HUES48 (cell line): ENCODE data around the gene FGR.

Source experiments
- H3K27ac ChIP-seq: one replicate; pipeline ENCODE4 v1.7.0; 2013; ENCODE audit warnings: low read depth, low read length, inconsistent platforms
- H3K27me3 ChIP-seq: 2 replicates; pipeline ENCODE4 v1.6.1; 2013; ENCODE audit warnings: mild to moderate bottlenecking, low read length; ENCODE audit not compliant: control insufficient read depth, insufficient read depth
- H3K36me3 ChIP-seq: 2 replicates; pipeline ENCODE4 v1.6.1; 2013; ENCODE audit warnings: low read length; ENCODE audit not compliant: control insufficient read depth, insufficient read depth
- H3K4me1 ChIP-seq: 2 replicates; pipeline ENCODE4 v1.6.1; 2013; ENCODE audit warnings: mild to moderate bottlenecking, low read length; ENCODE audit not compliant: control insufficient read depth, insufficient read depth
- H3K4me3 ChIP-seq: 2 replicates; pipeline ENCODE4 v1.5.1; 2013; ENCODE audit warnings: mild to moderate bottlenecking, low read depth, low read length
- H3K9ac ChIP-seq: 2 replicates; pipeline ENCODE4 v1.6.1; 2013; ENCODE audit warnings: mild to moderate bottlenecking, low read depth, low read length, moderate library complexity
- H3K9me3 ChIP-seq: 2 replicates; pipeline ENCODE4 v1.6.1; 2013; ENCODE audit warnings: low read length; ENCODE audit not compliant: control insufficient read depth, insufficient read depth

Gene FGR

GRCh38 chr1:27590917-27591508 is 44.0 kb downstream of the FGR start:
- Histone ChIP-seq H3K4me1 (peaks cover 42% of the 10 kb centered on the region), H3K27ac (no peak overlapping the region), H3K36me3 (peaks cover 6% of the 10 kb centered on the region; the same call in 1 of the 2 replicates), H3K27me3 (no peaks in the 10 kb centered on the region), H3K9ac (no peak overlapping the region), H3K4me3 (no peak overlapping the region), H3K9me3 (no peaks in the 10 kb centered on the region)

GRCh38 chr1:27589841-27590426 is 45.1 kb downstream of the FGR start:
- Histone ChIP-seq H3K27me3 (no peaks in the 10 kb centered on the region), H3K4me1 (peaks cover 35% of the 10 kb centered on the region), H3K36me3 (peaks cover 6% of the 10 kb centered on the region; the same call in 1 of the 2 replicates), H3K27ac (no peak overlapping the region), H3K9ac (no peak overlapping the region), H3K4me3 (no peak overlapping the region), H3K9me3 (no peaks in the 10 kb centered on the region)

GRCh38 chr1:27589441-27589840 is 45.5 kb downstream of the FGR start:
- no peaks in the 10 kb centered on the region for H3K27me3 ChIP-seq
- H3K4me3 ChIP-seq = no peak overlapping the region
- peaks cover 6% of the 10 kb centered on the region; the same call in 1 of the 2 replicates for H3K36me3 ChIP-seq
- H3K9me3 ChIP-seq = no peaks in the 10 kb centered on the region
- peaks cover 30% of the 10 kb centered on the region for H3K4me1 ChIP-seq
- no peak overlapping the region for H3K9ac ChIP-seq
- H3K27ac ChIP-seq = no peak overlapping the region

- H3K9ac ChIP-seq = no peak overlapping the region
- peaks cover 21% of the 10 kb centered on the region for H3K4me1 ChIP-seq
- no peak overlapping the region for H3K4me3 ChIP-seq
- no peaks in the 10 kb centered on the region for H3K9me3 ChIP-seq
- H3K27ac ChIP-seq = no peak overlapping the region
- H3K27me3 ChIP-seq = no peaks in the 10 kb centered on the region
- H3K36me3 ChIP-seq = peaks cover 6% of the 10 kb centered on the region; the same call in 1 of the 2 replicates
These were observed 46.4 kb downstream of the FGR start for GRCh38 chr1:27588256-27589232.

- H3K4me3 ChIP-seq = no peak overlapping the region
- H3K4me1 ChIP-seq = peaks cover 7% of the 10 kb centered on the region; the same call in 1 of the 2 replicates
- H3K27ac ChIP-seq = no peak overlapping the region
- peaks cover 6% of the 10 kb centered on the region; the same call in 1 of the 2 replicates for H3K36me3 ChIP-seq
- H3K9ac ChIP-seq = no peak overlapping the region
- H3K9me3 ChIP-seq = no peaks in the 10 kb centered on the region
- no peaks in the 10 kb centered on the region for H3K27me3 ChIP-seq
These were observed 49.3 kb downstream of the FGR start for GRCh38 chr1:27585684-27586083.

GRCh38 chr1:27584453-27584852 is 50.5 kb downstream of the FGR start:
- no peaks in the 10 kb centered on the region for H3K4me1 ChIP-seq
- H3K9ac ChIP-seq = no peak overlapping the region
- H3K36me3 ChIP-seq = peaks cover 5% of the 10 kb centered on the region; the same call in 1 of the 2 replicates

GRCh38 chr1:27583479-27583878 is 51.5 kb downstream of the FGR start:
- no peak overlapping the region for H3K4me3 ChIP-seq
- H3K27ac ChIP-seq = no peak overlapping the region
- H3K9me3 ChIP-seq = no peaks in the 10 kb centered on the region
- H3K4me1 ChIP-seq = no peaks in the 10 kb centered on the region
- H3K27me3 ChIP-seq = no peaks in the 10 kb centered on the region
- no peak overlapping the region; the same call in 1 of the 2 replicates for H3K9ac ChIP-seq
- no peaks in the 10 kb centered on the region; the same call in 1 of the 2 replicates for H3K36me3 ChIP-seq

More at GRCh38 chr1:27584453-27584852, 50.5 kb downstream of the FGR start:
- no peak overlapping the region for H3K4me3 ChIP-seq
- H3K9me3 ChIP-seq = no peaks in the 10 kb centered on the region
- no peaks in the 10 kb centered on the region for H3K27me3 ChIP-seq
- no peak overlapping the region for H3K27ac ChIP-seq

GRCh38 chr1:27581823-27582243 is 53.2 kb downstream of the FGR start:
- Histone ChIP-seq H3K4me3 (no peak overlapping the region), H3K27me3 (no peaks in the 10 kb centered on the region), H3K36me3 (no peaks in the 10 kb centered on the region; the same call in 1 of the 2 replicates), H3K27ac (no peak overlapping the region), H3K4me1 (no peaks in the 10 kb centered on the region), H3K9me3 (no peaks in the 10 kb centered on the region), H3K9ac (no peak overlapping the region)

GRCh38 chr1:27577504-27578188 is 57.3 kb downstream of the FGR start:
- no peak overlapping the region for H3K4me3 ChIP-seq
- no peak overlapping the region for H3K9ac ChIP-seq
- H3K4me1 ChIP-seq = peaks cover 30% of the 10 kb centered on the region
- H3K36me3 ChIP-seq = no peaks in the 10 kb centered on the region; the same call in 1 of the 2 replicates
- no peaks in the 10 kb centered on the region for H3K9me3 ChIP-seq
- no peak overlapping the region for H3K27ac ChIP-seq
- no peaks in the 10 kb centered on the region for H3K27me3 ChIP-seq

- no peaks in the 10 kb centered on the region for H3K36me3 ChIP-seq
- H3K4me1 ChIP-seq = peaks cover 38% of the 10 kb centered on the region
- H3K9me3 ChIP-seq = no peaks in the 10 kb centered on the region
- H3K9ac ChIP-seq = no peak overlapping the region
- H3K27me3 ChIP-seq = no peaks in the 10 kb centered on the region
- H3K4me3 ChIP-seq = no peak overlapping the region
- H3K27ac ChIP-seq = no peak overlapping the region
These were observed 58.2 kb downstream of the FGR start for GRCh38 chr1:27576806-27577227.
